Vagina (tissue), 2 donors: ENCODE data around the gene FGGY. TPM values are rescaled to one million over a fixed set of nuclear protein-coding genes. Genes with fewer than 3 reads are reported as not detected.

Experiments
- DNase-seq, 2 donors: peaks; one replicate each; pipeline ENCODE4 v3.0.0-alpha.2; 2017; ENCODE audit errors: extremely low spot score in 2 of 2
- H3K27ac ChIP-seq: fragments of 200-600 bp; sonication (generic); one replicate; pipeline ENCODE4 v1.5.1; 2019
- H3K27me3 ChIP-seq: fragments of 200-600 bp; sonication (generic); one replicate; pipeline ENCODE4 v1.5.1; 2019
- H3K36me3 ChIP-seq, 2 donors: fragments of 200-600 bp; sonication (generic); one replicate each; pipeline ENCODE4 v1.5.1; 2017 to 2019
- H3K4me1 ChIP-seq: fragments of 200-600 bp; sonication (generic); one replicate; pipeline ENCODE4 v1.5.1; 2019
- H3K4me3 ChIP-seq, 2 donors: fragments of 200-600 bp; sonication (generic); 1 replicate in 1 of 2; 2 replicates in 1 of 2; pipeline ENCODE4 v1.5.1; 2016 to 2019
- H3K9me3 ChIP-seq: fragments of 200-600 bp; sonication (generic); one replicate; pipeline ENCODE4 v1.5.1; 2019
- CTCF ChIP-seq, 3 experiments: fragments of 450-650 bp in 2 of 3; fragments of 200-600 bp in 1 of 3; sonication (generic) in 1 of 3; IDR thresholded peaks; one replicate each; pipeline ENCODE4 v1.5.1; 2017 to 2019; ENCODE audit warnings: antibody characterized with exemption in 3 of 3, mild to moderate bottlenecking in 2 of 3, moderate library complexity in 2 of 3
- POLR2A ChIP-seq, 2 donors: fragments of 450-650 bp; IDR thresholded peaks; one replicate each; pipeline ENCODE4 v1.6.1; 2017; ENCODE audit warnings: antibody characterized with exemption in 2 of 2, mild to moderate bottlenecking in 2 of 2, moderate library complexity in 2 of 2
- POLR2AphosphoS5 ChIP-seq, 2 donors: sonication (generic); formaldehyde crosslinking; IDR thresholded peaks; one replicate each; pipeline ENCODE4 v1.9.0; 2017; ENCODE audit warnings: antibody characterized with exemption in 2 of 2, mild to moderate bottlenecking in 2 of 2, low read depth in 1 of 2; ENCODE audit not compliant: insufficient read depth in 1 of 2
- intact Hi-C: fragments of 100-400 bp; cut with DNase I; formaldehyde crosslinking; loops from one replicate; pipeline ENCODE4 v1.15.1; 2023
- total RNA-seq: library from RNA; depleted of rRNA; stranded (reverse); fragments of >200 nt; gene quantifications from one replicate; pipeline ENCODE4 v1.2.3, GENCODE V29; 2016

FGGY gene
- total RNA-seq, 1 donor from 2014 or later, result 11.8 TPM

GRCh38 chr1:59375321-59376220 lies 78.7 kb downstream of the FGGY start:
- TF ChIP-seq CTCF (IDR thresholded peaks at IDR 0.05) (no peak), POLR2A (IDR thresholded peaks at IDR 0.05) (no peak), POLR2AphosphoS5 (IDR thresholded peaks at IDR 0.05; ENCODE audit: insufficient read depth in 1 of 2, low read depth in 1 of 2) (no peak)
- intact Hi-C loops, result no loop called here
- no peak overlapping the region for H3K4me3 ChIP-seq
- H3K4me1 ChIP-seq, result peaks cover 5% of the 10 kb centered on the region
- H3K36me3 ChIP-seq, result no peaks in the 10 kb centered on the region
- no peak for DNase-seq
- H3K27me3 ChIP-seq, result no peaks in the 10 kb centered on the region
- no peaks in the 10 kb centered on the region for H3K9me3 ChIP-seq
- peak overlapping the region; percentile 25 for H3K27ac ChIP-seq

GRCh38 chr1:59377350-59377904 lies 80.5 kb downstream of the FGGY start:
- H3K9me3 ChIP-seq, result no peaks in the 10 kb centered on the region
- intact Hi-C loops, result no loop called here
- TF ChIP-seq POLR2A (IDR thresholded peaks at IDR 0.05) (no peak), CTCF (IDR thresholded peaks at IDR 0.05) (no peak), POLR2AphosphoS5 (IDR thresholded peaks at IDR 0.05; ENCODE audit: insufficient read depth in 1 of 2, low read depth in 1 of 2) (no peak)
- no peak for DNase-seq
- no peak overlapping the region for H3K27ac ChIP-seq
- H3K27me3 ChIP-seq, result no peaks in the 10 kb centered on the region
- H3K36me3 ChIP-seq, result no peaks in the 10 kb centered on the region
- H3K4me3 ChIP-seq, result no peak overlapping the region
- H3K4me1 ChIP-seq, result peaks cover 5% of the 10 kb centered on the region

- H3K9me3 ChIP-seq, result no peaks in the 10 kb centered on the region
- no peak overlapping the region for H3K4me3 ChIP-seq
- intact Hi-C loops, result no loop called here
- H3K4me1 ChIP-seq, result peaks cover 5% of the 10 kb centered on the region
- no peaks in the 10 kb centered on the region for H3K27me3 ChIP-seq
- no peak for DNase-seq
- H3K27ac ChIP-seq, result no peak overlapping the region
- TF ChIP-seq POLR2AphosphoS5 (IDR thresholded peaks at IDR 0.05; ENCODE audit: insufficient read depth in 1 of 2, low read depth in 1 of 2), result no peak
- no peak for TF ChIP-seq CTCF (IDR thresholded peaks at IDR 0.05)
- TF ChIP-seq POLR2A (IDR thresholded peaks at IDR 0.05), result no peak
- no peaks in the 10 kb centered on the region for H3K36me3 ChIP-seq
Measured at GRCh38 chr1:59378621-59379370, 81.9 kb downstream of the FGGY start.

- peaks cover 5% of the 10 kb centered on the region for H3K4me1 ChIP-seq
- no peaks in the 10 kb centered on the region for H3K27me3 ChIP-seq
- intact Hi-C loops, result no loop called here
- no peak overlapping the region for H3K4me3 ChIP-seq
- H3K9me3 ChIP-seq, result no peaks in the 10 kb centered on the region
- H3K36me3 ChIP-seq, result no peaks in the 10 kb centered on the region
- no peak overlapping the region for H3K27ac ChIP-seq
- no peak for DNase-seq
- TF ChIP-seq POLR2A (IDR thresholded peaks at IDR 0.05), result no peak
- no peak for TF ChIP-seq POLR2AphosphoS5 (IDR thresholded peaks at IDR 0.05; ENCODE audit: insufficient read depth in 1 of 2, low read depth in 1 of 2)
- TF ChIP-seq CTCF (IDR thresholded peaks at IDR 0.05), result no peak
Measured at GRCh38 chr1:59379371-59379728, 82.5 kb downstream of the FGGY start.
